ENCODE measurements around the gene PATJ.
"Not testable (repeated sequence)": the region's sequence is repeated elsewhere in the genome, so short reads cannot be mapped to it uniquely, and the experiment has no call there.

Gene PATJ

GRCh38 chr1:62161711-62162110 lies 419.4 kb downstream of the PATJ start:
- no peak for DNase-seq (ENCODE audit: low read depth, low spot score)

DNA sequence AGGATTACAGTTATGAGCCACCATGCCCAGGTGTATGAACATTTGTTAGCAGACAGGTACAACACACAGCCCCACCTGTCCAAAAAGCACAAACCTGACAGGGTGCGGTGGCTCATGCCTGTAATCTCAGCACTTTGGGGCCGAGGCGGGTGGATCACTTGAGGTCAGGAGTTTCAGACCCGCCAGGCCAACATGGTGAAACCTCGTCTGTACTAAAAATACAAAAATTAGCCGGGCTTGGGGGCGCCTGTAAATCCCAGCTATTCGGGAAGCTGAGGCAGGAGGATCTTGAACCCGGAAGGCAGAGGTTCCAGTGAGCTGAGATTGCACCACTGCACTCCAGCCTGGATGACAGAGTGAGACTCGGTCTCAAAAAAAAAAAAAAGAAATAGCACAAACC lies 428.1 kb downstream of the PATJ start:
- DNase-seq (ENCODE audit: low read depth, low spot score) = not testable (repeated sequence)

DNA sequence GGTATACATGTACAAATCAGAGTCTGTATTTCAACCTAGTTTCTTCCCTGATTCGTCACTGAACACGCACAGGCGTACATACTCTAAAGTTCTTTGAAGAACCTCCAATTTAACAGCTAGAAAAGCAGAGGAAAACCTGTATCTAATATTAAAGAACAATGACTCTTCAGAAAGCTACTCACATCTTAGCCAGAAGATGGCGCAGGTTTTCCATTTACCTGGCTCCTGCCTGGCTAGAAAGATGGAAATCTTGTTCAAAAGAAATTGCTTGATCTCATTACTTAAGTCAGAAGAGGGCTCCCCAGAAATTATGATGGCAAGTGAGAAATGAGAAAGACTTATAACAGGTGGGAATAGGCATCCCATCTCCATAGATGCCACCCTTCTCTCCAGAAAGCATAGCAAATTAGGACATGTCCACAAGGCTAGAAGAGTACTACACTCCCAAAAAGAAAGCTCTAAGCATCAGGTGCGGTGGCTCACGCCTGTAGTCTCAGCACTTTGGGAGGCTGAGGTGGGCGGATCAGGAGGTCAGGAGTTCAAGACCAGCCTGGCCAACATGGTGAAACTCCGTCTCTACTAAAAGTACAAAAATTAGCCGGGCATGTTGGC lies 433.4 kb downstream of the PATJ start:
- peak; percentile 73 for DNase-seq (ENCODE audit: low read depth, low spot score)

DNA sequence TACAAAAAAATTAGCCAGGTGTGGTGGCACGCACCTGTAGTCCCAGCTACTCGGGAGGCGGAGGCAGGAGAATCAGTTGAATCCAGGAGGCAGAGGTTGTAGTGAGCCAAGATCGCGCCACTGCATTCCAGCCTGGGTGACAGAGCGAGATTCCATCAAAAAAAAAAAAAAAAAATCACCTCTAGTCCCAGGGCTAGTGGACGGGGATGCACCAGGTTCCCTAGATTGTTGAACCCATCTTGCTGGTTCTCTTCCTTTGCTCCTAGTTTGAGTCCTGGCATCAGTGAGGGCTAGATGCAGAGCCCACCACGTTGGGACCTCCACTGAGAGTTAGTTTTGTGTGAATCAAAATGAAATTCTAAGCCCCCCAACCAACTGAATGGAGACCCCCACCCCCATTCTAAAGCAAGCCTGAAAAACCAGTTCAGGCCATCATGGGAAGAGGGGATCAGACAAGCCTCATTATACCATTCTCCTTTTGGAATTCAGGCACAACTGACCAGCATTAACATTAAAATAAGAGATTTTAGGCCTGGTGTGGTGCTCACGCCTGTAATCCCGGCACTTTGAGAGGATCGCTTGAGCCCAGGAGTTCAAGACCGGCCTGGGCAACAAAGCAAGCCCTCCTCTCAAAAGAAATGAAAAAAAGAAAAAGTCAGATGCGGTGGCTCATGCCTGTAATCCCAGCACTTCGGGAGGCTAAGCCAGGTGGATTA lies 434.5 kb downstream of the PATJ start:
- DNase-seq (ENCODE audit: low read depth, low spot score) = no peak

- DNase-seq (ENCODE audit: low read depth, low spot score) = no peak
These were observed 435.3 kb downstream of the PATJ start for GRCh38 chr1:62177621-62178020.

DNA sequence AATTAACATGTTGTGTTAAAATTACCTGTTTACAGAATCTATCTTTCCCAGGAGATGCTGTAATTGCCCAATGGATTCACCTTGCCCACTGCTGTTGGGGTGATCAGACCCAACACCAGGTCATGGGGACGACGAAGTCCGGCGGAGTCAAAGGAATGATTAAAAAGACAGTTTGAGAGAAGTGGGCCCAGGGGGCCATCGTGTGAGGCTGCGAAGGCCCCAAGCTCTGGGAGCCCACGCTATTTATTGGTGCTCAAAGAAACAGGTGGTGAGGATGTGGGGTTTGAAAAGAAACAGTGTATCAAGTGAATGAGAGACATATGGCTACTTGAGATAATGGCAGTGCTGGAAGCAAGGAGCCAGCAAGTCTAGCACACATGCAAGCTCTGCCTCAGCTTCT lies 436.1 kb downstream of the PATJ start:
- DNase-seq (ENCODE audit: low read depth, low spot score) = no peak

- not testable (repeated sequence) for DNase-seq (ENCODE audit: low read depth, low spot score)
These were observed 437.8 kb downstream of the PATJ start for GRCh38 chr1:62180054-62180453.

DNA sequence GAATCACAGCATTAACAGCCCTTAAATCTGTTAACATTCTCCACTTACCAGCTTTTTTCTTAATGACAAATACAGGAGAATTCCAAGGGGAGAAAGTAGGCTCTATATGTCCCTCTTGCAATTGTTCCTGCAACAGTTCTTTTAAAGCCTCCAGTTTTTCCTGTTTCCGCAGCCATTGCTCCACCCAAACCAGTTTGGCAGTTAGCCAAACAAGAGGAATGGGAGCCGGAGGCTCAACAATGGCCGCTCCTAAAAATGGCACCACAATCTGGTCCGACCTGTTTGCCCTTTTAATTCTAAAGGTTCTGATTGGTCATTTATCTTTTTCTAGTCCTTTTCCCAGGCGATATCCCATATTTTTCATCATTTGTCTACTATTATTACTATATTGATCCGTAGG lies 438.4 kb downstream of the PATJ start:
- DNase-seq (ENCODE audit: low read depth, low spot score) = no peak

- DNase-seq (ENCODE audit: low read depth, low spot score) = no peak
These were observed 439.3 kb downstream of the PATJ start for GRCh38 chr1:62181532-62181931.

DNA sequence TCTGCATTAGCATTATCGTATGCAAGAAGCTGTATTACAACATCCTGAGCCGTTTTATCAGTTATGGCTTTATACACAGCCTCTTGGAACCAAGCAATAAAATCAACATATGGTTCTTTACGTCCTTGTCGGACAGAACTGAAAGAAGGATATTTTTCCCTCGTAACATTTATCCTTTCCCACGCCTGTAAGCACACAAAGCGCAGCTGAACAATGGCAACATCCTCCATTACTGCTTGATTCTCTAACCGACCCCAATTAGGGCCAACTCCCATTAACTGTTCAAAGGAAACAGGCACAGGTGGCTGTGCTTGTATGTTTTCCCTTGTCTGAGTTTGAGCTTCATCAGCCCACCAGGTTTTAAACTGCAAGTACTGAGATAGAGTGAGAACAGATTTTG lies 439.9 kb downstream of the PATJ start:
- DNase-seq (ENCODE audit: low read depth, low spot score) = not testable (repeated sequence)

DNA sequence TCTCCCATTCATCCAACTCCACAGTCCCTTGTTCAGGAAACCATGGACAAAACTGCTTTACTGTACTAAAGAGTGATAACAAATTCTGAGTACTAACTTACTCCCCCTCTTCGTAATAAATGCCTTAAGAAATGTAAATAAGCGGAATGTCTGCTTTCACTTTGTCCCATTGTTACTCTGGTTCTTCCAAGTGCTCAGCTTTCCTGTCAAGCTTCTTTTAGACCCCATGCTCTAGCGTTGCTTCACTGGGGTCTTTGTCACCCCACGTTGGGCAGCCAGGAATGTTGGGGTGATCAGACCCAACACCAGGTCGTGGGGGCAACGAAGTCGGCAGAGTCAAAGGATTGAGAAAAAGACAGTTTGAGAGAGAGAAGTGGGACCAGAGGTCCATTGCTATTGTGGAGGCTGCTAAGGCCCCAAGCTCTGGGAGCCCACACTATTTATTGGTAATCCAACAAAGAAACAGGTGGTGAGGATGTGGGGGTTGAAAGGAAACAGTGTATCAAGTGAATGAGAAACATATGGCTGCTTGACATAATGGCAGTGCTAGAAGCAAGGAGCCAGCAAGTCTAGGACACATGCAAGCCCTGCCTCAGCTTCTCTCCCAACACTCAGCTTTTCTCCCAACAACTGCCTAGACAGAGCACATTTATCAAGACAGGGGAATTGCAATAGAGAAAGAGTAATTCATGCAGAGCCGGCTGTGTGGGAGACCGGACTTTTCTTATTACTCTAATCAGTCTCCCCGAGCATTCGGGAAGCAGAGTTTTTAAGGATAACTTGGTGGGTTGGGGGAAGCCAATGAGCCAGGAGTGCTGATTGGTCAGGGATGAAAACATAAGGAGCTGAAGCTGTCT lies 441.1 kb downstream of the PATJ start:
- DNase-seq (ENCODE audit: low read depth, low spot score) = not testable (repeated sequence)

- DNase-seq (ENCODE audit: low read depth, low spot score) = no peak
These were observed 442.1 kb downstream of the PATJ start for GRCh38 chr1:62184336-62184735.

- DNase-seq (ENCODE audit: low read depth, low spot score) = not testable (repeated sequence)
These were observed 443.0 kb downstream of the PATJ start for GRCh38 chr1:62185233-62185632.

GRCh38 chr1:62185677-62186076 lies 443.4 kb downstream of the PATJ start:
- no peak for DNase-seq (ENCODE audit: low read depth, low spot score)

DNA sequence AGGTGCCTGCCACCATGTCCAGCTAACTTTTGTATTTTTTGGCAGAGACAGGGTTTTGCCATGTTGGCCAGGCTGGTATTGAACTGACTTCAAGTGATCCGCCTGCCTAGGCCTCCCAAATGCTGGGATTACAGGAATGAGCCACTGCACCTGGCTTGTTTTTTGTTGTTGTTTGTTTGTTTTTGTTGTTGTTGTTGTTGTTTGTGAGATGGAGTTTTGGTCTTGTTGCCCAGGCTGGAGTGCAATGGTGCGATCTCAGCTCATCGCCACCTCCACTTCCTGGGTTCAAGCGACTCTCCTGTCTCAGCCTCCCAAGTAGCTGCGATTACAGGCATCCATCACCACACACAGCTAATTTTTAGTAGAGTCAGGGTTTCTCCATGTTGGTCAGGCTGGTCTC lies 445.3 kb downstream of the PATJ start:
- DNase-seq (ENCODE audit: low read depth, low spot score) = no peak

DNA sequence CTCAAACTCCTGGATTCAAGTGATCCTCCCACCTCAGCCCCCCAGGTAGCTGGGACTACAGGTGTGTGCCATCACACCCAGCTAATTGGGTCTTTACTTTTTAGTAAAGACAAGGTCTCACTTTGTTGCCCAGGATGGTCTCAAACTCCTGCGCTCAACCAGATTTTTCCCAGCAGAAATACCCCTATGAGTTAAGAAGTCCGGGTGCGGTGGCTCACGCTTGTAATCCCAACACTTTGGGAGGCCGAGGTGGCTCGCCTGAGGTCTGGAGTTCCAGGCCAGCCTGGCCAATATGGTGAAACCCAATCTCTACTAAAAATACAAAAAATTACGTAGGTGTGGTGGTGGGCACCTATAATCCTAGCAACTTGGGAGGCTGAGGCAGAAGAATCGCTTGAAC lies 445.8 kb downstream of the PATJ start:
- DNase-seq (ENCODE audit: low read depth, low spot score) = no peak

DNA sequence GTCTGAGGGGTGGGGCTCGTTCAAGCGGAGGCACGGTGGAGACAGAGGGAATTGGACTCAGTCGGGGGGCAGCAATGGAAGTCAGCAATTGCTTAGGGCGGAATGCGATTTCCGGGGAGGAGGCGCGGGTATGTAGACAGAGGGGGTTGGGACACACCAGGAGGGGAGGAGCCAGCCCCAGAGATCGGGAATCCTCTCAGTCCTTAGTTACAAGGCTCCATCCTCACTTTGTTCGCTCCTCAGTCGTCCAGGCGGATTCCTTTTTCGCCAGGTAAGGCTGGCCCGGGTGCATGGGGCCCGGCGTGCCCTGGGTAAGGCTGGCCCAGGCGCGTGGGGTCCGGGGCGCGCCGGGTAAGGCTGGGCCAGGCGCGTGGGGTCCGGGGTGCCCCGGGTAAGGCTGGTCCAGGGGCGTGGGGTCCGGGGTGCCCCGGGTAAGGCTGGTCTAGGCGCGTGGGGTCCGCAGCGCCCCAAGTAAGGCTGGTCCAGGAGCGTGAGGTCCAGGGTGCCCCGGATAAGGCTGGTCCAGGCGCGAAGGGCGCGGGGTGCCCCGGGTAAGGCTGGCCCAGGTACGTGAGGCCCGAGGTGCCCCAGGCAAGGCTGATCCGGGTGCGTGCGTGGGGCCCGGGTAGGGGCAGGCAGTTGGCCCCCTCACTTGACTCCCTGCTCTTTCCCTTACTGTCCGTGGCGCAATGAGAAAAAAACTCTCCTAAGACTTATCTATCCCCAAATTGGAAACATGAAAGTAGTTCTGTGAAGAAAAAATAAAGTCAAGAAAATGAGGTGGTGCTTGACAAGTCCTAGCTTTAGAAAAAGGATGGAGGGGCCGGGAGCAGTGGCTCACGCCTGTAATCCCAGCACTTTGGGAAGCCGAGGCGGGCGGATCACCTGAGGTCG lies 452.6 kb downstream of the PATJ start, which contains the start of gene L1TD1:
TSS of gene L1TD1 (plus strand) at position 199 of the 894 bp plus-strand sequence. CDS start 11,780 bp downstream, outside the sequence.
- peak; percentile 9 for DNase-seq (ENCODE audit: low read depth, low spot score)

DNA sequence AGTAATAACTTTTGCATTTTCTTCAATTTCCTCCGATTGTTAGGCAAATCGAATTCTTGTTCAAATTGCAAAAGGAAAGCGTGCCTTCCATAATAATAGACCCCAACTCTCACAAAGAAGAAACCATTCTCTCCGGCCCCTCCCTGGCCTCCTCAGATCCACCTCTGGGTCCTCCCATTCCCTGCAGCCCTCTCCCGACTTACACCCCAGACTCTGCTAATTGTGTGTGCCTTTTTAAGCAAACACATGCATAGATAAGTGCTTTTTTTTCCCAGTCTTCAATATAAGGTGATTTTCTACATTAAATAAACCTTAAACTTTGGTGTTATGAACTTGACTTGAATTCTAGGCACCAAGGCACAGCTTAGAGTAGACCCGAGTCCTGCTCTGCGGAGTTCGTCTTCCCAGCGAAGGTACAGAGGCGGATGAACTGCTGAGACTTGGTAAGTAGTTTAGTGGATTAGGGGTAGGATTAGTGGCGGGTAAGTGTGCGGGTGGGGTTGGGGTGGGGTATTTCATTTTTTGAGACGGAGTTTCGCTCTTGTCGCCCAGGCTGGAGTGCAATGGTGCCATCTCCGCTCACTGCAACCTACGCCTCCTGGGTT lies 453.9 kb downstream of the PATJ start:
- DNase-seq (ENCODE audit: low read depth, low spot score) = no peak

GRCh38 chr1:62198069-62198780 lies 455.9 kb downstream of the PATJ start:
- no peak for DNase-seq (ENCODE audit: low read depth, low spot score)

- DNase-seq (ENCODE audit: low read depth, low spot score) = peak; percentile 20
These were observed 456.5 kb downstream of the PATJ start for GRCh38 chr1:62198781-62199125.
